HepG2 (cell line): ENCODE data around the gene CARD19. TPM values are rescaled to one million over a fixed set of nuclear protein-coding genes. Genes with fewer than 3 reads are reported as not detected.

ENCODE experiments used
- ATAC-seq: fragments of 200-7000 bp; cut with Tn5 transposase; 3 replicates; pipeline ENCODE4 v1.9.1; 2020; ENCODE audit warnings: mild to moderate bottlenecking, moderate library complexity
- BruUV-seq: library from RNA; stranded (reverse); fragments of 400-500 nt; replicated peaks from 2 replicates; lab custom pipeline; 2021; lab: Mats Ljungman, UMichigan
- CTCF ChIA-PET: fragments of 300-600 bp; formaldehyde crosslinking; extraction: SDS; loops from one replicate; lab custom pipeline; 2021; ENCODE audit warnings: low total read pairs, inconsistent platforms, low intra/inter-chr PET ratio; lab: Yijun Ruan, JAX
- POLR2A ChIA-PET: fragments of 350-600 bp; sonication (Branson Sonifier 250); formaldehyde crosslinking; loops from one replicate; lab custom pipeline; 2020; ENCODE audit warnings: antibody characterized with exemption, inconsistent platforms; lab: Yijun Ruan, JAX
- DNase-seq: peaks from one replicate; pipeline ENCODE4 v3.0.0-alpha.2; 2015; ENCODE audit warnings: low spot score
- FAIRE-seq: peaks from 3 replicates; lab custom pipeline; 2011; peaks lifted over from hg19 to GRCh38; lab: Jason Lieb, UNC
- H2AFZ ChIP-seq: one replicate; pipeline ENCODE4 v1.6.1; 2011; ENCODE audit warnings: low read length, inconsistent platforms
- H3K27ac ChIP-seq: fragments of 300-600 bp; 3 replicates; pipeline ENCODE4 v1.8.0; 2011; ENCODE audit warnings: mixed run types, mild to moderate bottlenecking, mixed read lengths, low read length, inconsistent platforms; ENCODE audit not compliant: insufficient read depth; ENCODE audit errors: extremely low read length
- H3K27me3 ChIP-seq, 2 experiments: fragments of 200-600 bp in 1 of 2; 2 replicates in 1 of 2; 3 replicates in 1 of 2; pipeline versions ENCODE4 v1.6.0 to v1.8.0; 2011; ENCODE audit warnings: low read length in 2 of 2, mild to moderate bottlenecking in 2 of 2, moderate library complexity in 2 of 2, inconsistent platforms in 1 of 2; ENCODE audit not compliant: insufficient read depth in 2 of 2, control insufficient read depth in 1 of 2
- H3K36me3 ChIP-seq, 2 experiments: fragments of 200-600 bp in 1 of 2; replicated peaks in 1 of 2; 2 replicates in 1 of 2; 3 replicates in 1 of 2; pipeline versions ENCODE4 v1.5.1 to v1.8.0; 2011; ENCODE audit warnings: low read length in 2 of 2, inconsistent platforms in 1 of 2; ENCODE audit not compliant: insufficient read depth in 2 of 2, control insufficient read depth in 1 of 2
- H3K4me1 ChIP-seq: 2 replicates; pipeline ENCODE4 v1.5.1; 2012; ENCODE audit warnings: low read length, inconsistent platforms; ENCODE audit not compliant: insufficient read depth
- H3K4me2 ChIP-seq: 2 replicates; pipeline ENCODE4 v1.6.0; 2011; ENCODE audit warnings: low read depth, low read length, inconsistent platforms
- H3K4me3 ChIP-seq, 3 experiments: fragments of 200-600 bp in 1 of 3; sonication (generic), shearing (Covaris generic) in 1 of 3; replicated peaks in 1 of 3; 2 replicates each; pipeline ENCODE4 v1.5.1; 2011 to 2016; ENCODE audit warnings: low read length in 3 of 3, inconsistent platforms in 2 of 3, low read depth in 2 of 3, mild to moderate bottlenecking in 2 of 3, control low read depth in 1 of 3, mixed read lengths in 1 of 3; ENCODE audit not compliant: insufficient read depth in 1 of 3
- H3K79me2 ChIP-seq: one replicate; pipeline ENCODE4 v1.6.1; 2011; ENCODE audit warnings: low read length, inconsistent platforms; ENCODE audit not compliant: insufficient read depth
- H3K9ac ChIP-seq: 2 replicates; pipeline ENCODE4 v1.6.0; 2011; ENCODE audit warnings: mild to moderate bottlenecking, low read depth, low read length, inconsistent platforms; ENCODE audit not compliant: insufficient read depth
- H3K9me3 ChIP-seq: 2 replicates; pipeline ENCODE4 v1.5.1; 2012; ENCODE audit warnings: mild to moderate bottlenecking, low read length
- H4K20me1 ChIP-seq: 2 replicates; pipeline ENCODE4 v1.6.0; 2011; ENCODE audit warnings: inconsistent platforms, mild to moderate bottlenecking, low read length, moderate library complexity; ENCODE audit not compliant: insufficient read depth
- DBP ChIP-seq: sonication (generic); formaldehyde crosslinking; IDR thresholded peaks from 2 replicates; pipeline ENCODE4 v1.4.0; 2020; ENCODE audit warnings: missing genetic modification reagents; ENCODE audit errors: not compliant biosample characterization
- FOXP4 ChIP-seq: sonication (generic); formaldehyde crosslinking; IDR thresholded peaks from 2 replicates; pipeline ENCODE4 v1.4.0; 2020; ENCODE audit warnings: missing genetic modification reagents
- SMAD9 ChIP-seq: sonication (generic); formaldehyde crosslinking; IDR thresholded peaks from 2 replicates; pipeline ENCODE4 v1.5.1; 2020; ENCODE audit warnings: mild to moderate bottlenecking, missing genetic modification reagents
- ZNF251 ChIP-seq: sonication (generic); formaldehyde crosslinking; IDR thresholded peaks from 2 replicates; pipeline ENCODE4 v1.9.0; 2021; ENCODE audit warnings: mild to moderate bottlenecking, missing genetic modification reagents
- WGBS: methylation state at CpG from one replicate; pipeline ENCODE4 v1.1.6; 2017; ENCODE audit warnings: low lambda C conversion rate; 5-methylcytosine and 5-hydroxymethylcytosine counted together
- in situ Hi-C: cut with HindIII; loops from 2 replicates; pipeline ENCODE4 v1.10.0; 2017; ENCODE audit warnings: low pct_unique_long_range_greater_than_20kb; ENCODE audit not compliant: extremely low pct_ligation_motif_present
- intact Hi-C: fragments of 100-400 bp; cut with micrococcal nuclease; formaldehyde crosslinking; loops from one replicate; pipeline ENCODE4 v1.10.0; 2022; ENCODE audit not compliant: unreplicated experiment
- polyA plus RNA-seq, 8 experiments: library from polyadenylated mRNA; depleted of rRNA in 3 of 8; stranded (reverse) in 7 of 8; unstranded in 1 of 8; fragments of >200 nt; fragmentation: Illumina TruSeq in 4 of 8; extraction: Trizol in 4 of 8; gene quantifications; 2 replicates each; pipeline versions ENCODE4 v1.2.1 to v1.2.3, GENCODE V29; 2011 to 2016; ENCODE audit warnings: low read depth in 4 of 8, missing spikeins in 1 of 8, mixed read lengths in 1 of 8; ENCODE audit not compliant: insufficient read depth in 1 of 8
- total RNA-seq, 5 experiments: library from RNA; depleted of rRNA; stranded (reverse); fragments of >200 nt; fragmentation: Illumina TruSeq; extraction: Trizol; gene quantifications; 2 replicates each; pipeline ENCODE4 v1.2.3, GENCODE V29; 2016; ENCODE audit warnings: low read depth in 1 of 5

Gene CARD19
- total and polyA plus RNA-seq, 2 of the 13 experiments (the other 11 are each of a cell fraction or from before 2014, with no cell fraction given), result 18.4 to 47.2 TPM

- TF ChIP-seq DBP (CRISPR knock-in tag), result no peak
Measured at GRCh38 chr9:93066978-93067603, 28.9 kb upstream of the CARD19 start (continued).

GRCh38 chr9:93068956-93069355 lies 27.1 kb upstream of the CARD19 start:
- no peak overlapping the region for H3K27ac ChIP-seq
- no peak overlapping the region for H3K4me2 ChIP-seq
- H3K27me3 ChIP-seq, result no peaks in the 10 kb centered on the region
- no peak for TF ChIP-seq ZNF251
- TF ChIP-seq FOXP4 (CRISPR knock-in tag), result no peak
- no peak for TF ChIP-seq SMAD9 (CRISPR knock-in tag)
- TF ChIP-seq, all 625 proteins: peak for 0
- intact Hi-C loops, result no loop called here
- no TSS peak for BruUV-seq
- DNase-seq, result no peak
- no peak overlapping the region for H3K4me3 ChIP-seq
- H3K9me3 ChIP-seq, result no peaks in the 10 kb centered on the region
- ChIA-PET POLR2A (no interaction called here), CTCF (no interaction called here)
- WGBS, result 90% methylated on average over 4 of the region's 4 CpGs
- H3K79me2 ChIP-seq, result no peaks in the 10 kb centered on the region
- H3K36me3 ChIP-seq, result no peaks in the 10 kb centered on the region
- FAIRE-seq, result no peak
- H3K4me1 ChIP-seq, result 0 out of 2 replicates have a peak, but pooled peaks cover 7% of the 10 kb centered on the region
- no peaks in the 10 kb centered on the region for H4K20me1 ChIP-seq
- H3K9ac ChIP-seq, result no peak overlapping the region
- no peak for ATAC-seq
- no peak overlapping the region for H2AFZ ChIP-seq
- in situ Hi-C loops, result no loop called here
